Gastroesophageal sphincter (tissue), 3 donors: ENCODE measurements around the gene PALB2.

Source experiments
- CTCF ChIP-seq, 4 experiments: fragments of 200-600 bp in 2 of 4; fragments of 450-650 bp in 2 of 4; sonication (generic) in 1 of 4; IDR thresholded peaks; one replicate each; pipeline ENCODE4 v1.5.1; 2017 to 2019; ENCODE audit warnings: antibody characterized with exemption in 4 of 4, mild to moderate bottlenecking in 2 of 4, moderate library complexity in 2 of 4
- EP300 ChIP-seq: sonication (generic); formaldehyde crosslinking; IDR thresholded peaks from one replicate; pipeline ENCODE4 v1.6.1; 2017; ENCODE audit warnings: antibody characterized with exemption, mild to moderate bottlenecking
- POLR2A ChIP-seq, 2 donors: fragments of 450-650 bp; IDR thresholded peaks; one replicate each; pipeline ENCODE4 v1.6.1; 2017; ENCODE audit warnings: antibody characterized with exemption in 2 of 2, mild to moderate bottlenecking in 2 of 2, moderate library complexity in 1 of 2
- POLR2AphosphoS5 ChIP-seq: sonication (generic); formaldehyde crosslinking; IDR thresholded peaks from one replicate; pipeline ENCODE4 v1.6.1; 2017; ENCODE audit warnings: antibody characterized with exemption

DNA sequence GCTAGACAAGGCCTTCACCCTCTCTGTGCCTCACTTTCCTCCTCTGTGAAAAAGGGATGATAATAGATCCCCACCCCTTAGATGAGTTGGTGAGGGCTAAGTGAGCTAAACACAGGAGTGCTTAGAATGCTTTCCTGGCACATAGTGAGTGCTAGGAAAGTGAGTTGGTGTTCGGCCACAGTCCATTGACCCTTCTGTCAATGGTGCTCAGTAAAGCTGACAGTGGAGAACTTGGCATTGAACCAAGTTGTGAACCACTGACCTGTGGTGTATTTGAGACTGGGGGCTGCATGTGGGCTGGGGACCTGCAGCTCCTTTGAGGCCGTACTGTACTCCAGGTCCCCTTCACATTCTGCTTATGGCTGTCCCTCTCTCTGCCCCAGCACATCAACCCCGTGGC, 42.4 kb upstream of the PALB2 start:
- TF ChIP-seq CTCF (IDR thresholded peaks at IDR 0.05) (no peak), POLR2A (IDR thresholded peaks at IDR 0.05) (no peak), EP300 (no peak), POLR2AphosphoS5 (no peak)
